Measurements from ENCODE around the gene TNIK. TPM values are rescaled to one million over a fixed set of nuclear protein-coding genes. Genes with fewer than 3 reads are reported as not detected.

The TNIK gene
- total RNA-seq, 2 experiments from 2014 or later = 36.6 to 39.3 TPM

DNA sequence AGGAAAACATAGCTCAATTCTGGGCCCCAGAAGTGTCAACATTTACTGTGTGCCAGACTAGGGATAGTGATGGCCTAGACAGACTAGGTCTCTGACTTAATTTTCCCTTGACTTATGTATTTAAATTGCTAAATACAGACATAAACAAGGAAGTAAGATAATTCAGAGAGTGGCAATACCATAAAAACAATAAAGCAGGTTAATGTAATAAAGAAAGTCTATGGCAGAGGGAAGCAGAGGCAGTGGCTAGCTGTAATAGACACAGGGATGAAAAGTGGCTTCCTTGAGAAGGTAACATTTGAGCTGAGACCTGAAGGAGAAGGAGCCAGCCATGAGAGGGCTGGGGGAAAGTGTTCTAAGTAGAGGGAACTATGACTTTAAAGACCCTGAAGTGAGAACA is 95.7 kb downstream of the TNIK start:
- Mint-ChIP-seq H3K4me1 (no peaks in the 10 kb centered on the region), H3K27me3 (no peaks in the 10 kb centered on the region), H3K4me3 (no peak overlapping the region), H3K27ac (no peak overlapping the region), H3K9me3 (ENCODE audit: low read depth) (peaks cover 2% of the 10 kb centered on the region), H3K36me3 (peaks cover 13% of the 10 kb centered on the region)
- CTCF ChIA-PET = interaction anchor here (1.2 kb wide), 2 partner anchors 14 to 1000 kb away, joined by 3 read pairs; no protein-coding TSS in a partner anchor
- DNase-seq (no peak), ATAC-seq (no peak)

GRCh38 chr3:171363202-171363601 is 97.0 kb downstream of the TNIK start:
- no peak for ATAC-seq
- H3K4me1 Mint-ChIP-seq = no peaks in the 10 kb centered on the region
- H3K36me3 Mint-ChIP-seq = peaks cover 10% of the 10 kb centered on the region
- H3K27ac Mint-ChIP-seq = no peak overlapping the region
- no peaks in the 10 kb centered on the region for H3K27me3 Mint-ChIP-seq
- H3K4me3 Mint-ChIP-seq = no peak overlapping the region
- H3K9me3 Mint-ChIP-seq (ENCODE audit: low read depth) = peaks cover 2% of the 10 kb centered on the region
- DNase-seq = no peak
- CTCF ChIA-PET = no interaction called here

DNA sequence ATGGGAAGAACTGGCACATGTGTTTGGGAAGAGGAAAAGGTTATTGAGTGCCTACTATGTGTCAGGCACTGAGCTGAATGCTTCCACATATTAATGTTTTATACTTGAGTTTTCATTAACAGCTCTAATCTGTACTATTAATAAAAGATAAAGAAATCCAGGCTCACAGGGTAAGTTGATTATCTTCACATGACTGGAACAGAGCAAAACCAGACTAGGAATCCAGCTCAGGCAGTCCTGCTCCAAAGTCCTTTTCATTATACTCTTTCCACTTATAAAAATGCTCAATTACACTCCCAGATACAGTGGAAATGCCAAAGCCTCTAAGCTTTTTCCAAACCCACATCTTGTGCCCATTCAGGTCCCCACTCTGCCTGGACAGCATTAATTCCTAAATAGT is 97.6 kb downstream of the TNIK start:
- CTCF ChIA-PET = interaction anchor here (1.1 kb wide), 1 partner anchor 12 kb away, joined by 3 read pairs; no protein-coding TSS in a partner anchor
- ATAC-seq = no peak
- DNase-seq = no peak
- no peak overlapping the region for H3K27ac Mint-ChIP-seq
- no peaks in the 10 kb centered on the region for H3K4me1 Mint-ChIP-seq
- no peaks in the 10 kb centered on the region for H3K27me3 Mint-ChIP-seq
- H3K9me3 Mint-ChIP-seq (ENCODE audit: low read depth) = peaks cover 2% of the 10 kb centered on the region
- H3K4me3 Mint-ChIP-seq = no peak overlapping the region
- H3K36me3 Mint-ChIP-seq = peaks cover 6% of the 10 kb centered on the region

DNA sequence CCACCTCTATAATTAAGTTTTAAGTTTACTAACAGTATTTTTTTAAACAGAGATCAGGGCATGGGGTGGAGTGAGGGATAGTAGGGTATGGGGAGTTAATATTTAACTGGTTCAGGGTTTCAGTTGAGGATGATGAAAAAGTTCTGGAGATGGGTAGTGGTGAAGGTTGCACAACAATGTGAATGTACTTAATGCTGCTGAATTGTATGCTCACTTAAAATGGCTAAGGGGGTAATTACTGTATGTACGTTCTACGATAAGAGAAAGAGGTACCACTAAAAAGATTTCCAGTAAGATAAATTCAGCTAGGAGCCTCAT is 101.4 kb downstream of the TNIK start:
- H3K4me1 Mint-ChIP-seq = peaks cover 4% of the 10 kb centered on the region
- no peak overlapping the region for H3K4me3 Mint-ChIP-seq
- no peaks in the 10 kb centered on the region for H3K9me3 Mint-ChIP-seq (ENCODE audit: low read depth)
- no peaks in the 10 kb centered on the region for H3K27me3 Mint-ChIP-seq
- no peak for ATAC-seq
- H3K36me3 Mint-ChIP-seq = peaks cover 1% of the 10 kb centered on the region
- CTCF ChIA-PET = no interaction called here
- H3K27ac Mint-ChIP-seq = no peak overlapping the region
- DNase-seq = no peak

- Mint-ChIP-seq H3K4me3 (no peak overlapping the region), H3K4me1 (peaks cover 4% of the 10 kb centered on the region), H3K27me3 (no peaks in the 10 kb centered on the region), H3K27ac (no peak overlapping the region), H3K9me3 (ENCODE audit: low read depth) (no peaks in the 10 kb centered on the region), H3K36me3 (peaks cover 1% of the 10 kb centered on the region)
- no peak for DNase-seq
- CTCF ChIA-PET = no interaction called here
- ATAC-seq = no peak
Observed at GRCh38 chr3:171358181-171358880, 101.9 kb downstream of the TNIK start.

- Mint-ChIP-seq H3K4me3 (no peak overlapping the region), H3K27me3 (no peaks in the 10 kb centered on the region), H3K9me3 (ENCODE audit: low read depth) (no peaks in the 10 kb centered on the region), H3K27ac (no peak overlapping the region), H3K36me3 (peaks cover 1% of the 10 kb centered on the region), H3K4me1 (peaks cover 4% of the 10 kb centered on the region)
- CTCF ChIA-PET = no interaction called here
- ATAC-seq (no peak), DNase-seq (no peak)
Observed at GRCh38 chr3:171357721-171358120, 102.5 kb downstream of the TNIK start.

- no peak overlapping the region for H3K4me3 Mint-ChIP-seq
- no peak overlapping the region for H3K27ac Mint-ChIP-seq
- peaks cover 1% of the 10 kb centered on the region for H3K36me3 Mint-ChIP-seq
- H3K9me3 Mint-ChIP-seq (ENCODE audit: low read depth) = no peaks in the 10 kb centered on the region
- CTCF ChIA-PET = no interaction called here
- no peaks in the 10 kb centered on the region for H3K27me3 Mint-ChIP-seq
- DNase-seq (no peak), ATAC-seq (no peak)
- peaks cover 4% of the 10 kb centered on the region for H3K4me1 Mint-ChIP-seq
Observed at GRCh38 chr3:171356251-171356650, 104.0 kb downstream of the TNIK start.

GRCh38 chr3:171354706-171355582 is 105.3 kb downstream of the TNIK start:
- H3K27ac Mint-ChIP-seq = no peak overlapping the region
- CTCF ChIA-PET = no interaction called here
- ATAC-seq (no peak), DNase-seq (no peak)
- H3K4me1 Mint-ChIP-seq = peaks cover 4% of the 10 kb centered on the region
- H3K36me3 Mint-ChIP-seq = peaks cover 1% of the 10 kb centered on the region
- no peak overlapping the region for H3K4me3 Mint-ChIP-seq
- no peaks in the 10 kb centered on the region for H3K27me3 Mint-ChIP-seq
- no peaks in the 10 kb centered on the region for H3K9me3 Mint-ChIP-seq (ENCODE audit: low read depth)

GRCh38 chr3:171354049-171354705 is 106.0 kb downstream of the TNIK start:
- CTCF ChIA-PET = no interaction called here
- no peak for DNase-seq
- ATAC-seq = no peak
- Mint-ChIP-seq H3K4me1 (peaks cover 4% of the 10 kb centered on the region), H3K36me3 (peaks cover 3% of the 10 kb centered on the region), H3K27me3 (no peaks in the 10 kb centered on the region), H3K4me3 (no peak overlapping the region), H3K27ac (no peak overlapping the region), H3K9me3 (ENCODE audit: low read depth) (no peaks in the 10 kb centered on the region)

GRCh38 chr3:171353423-171353822 is 106.8 kb downstream of the TNIK start:
- Mint-ChIP-seq H3K4me3 (no peak overlapping the region), H3K27me3 (no peaks in the 10 kb centered on the region), H3K27ac (no peak overlapping the region), H3K9me3 (ENCODE audit: low read depth) (no peaks in the 10 kb centered on the region), H3K4me1 (peaks cover 4% of the 10 kb centered on the region), H3K36me3 (peaks cover 2% of the 10 kb centered on the region)
- ATAC-seq (no peak), DNase-seq (no peak)
- CTCF ChIA-PET = no interaction called here

- H3K9me3 Mint-ChIP-seq (ENCODE audit: low read depth) = no peaks in the 10 kb centered on the region
Observed at GRCh38 chr3:171352387-171352935, 107.7 kb downstream of the TNIK start.

GRCh38 chr3:171351676-171352075 is 108.5 kb downstream of the TNIK start:
- ATAC-seq (no peak), DNase-seq (no peak)
- Mint-ChIP-seq H3K36me3 (peaks cover 6% of the 10 kb centered on the region), H3K27ac (no peak overlapping the region), H3K9me3 (ENCODE audit: low read depth) (no peaks in the 10 kb centered on the region), H3K27me3 (no peaks in the 10 kb centered on the region), H3K4me3 (no peak overlapping the region), H3K4me1 (peaks cover 16% of the 10 kb centered on the region)
- CTCF ChIA-PET = no interaction called here

More at GRCh38 chr3:171352387-171352935, 107.7 kb downstream of the TNIK start:
- CTCF ChIA-PET = no interaction called here
- H3K4me3 Mint-ChIP-seq = no peak overlapping the region
- no peak overlapping the region for H3K27ac Mint-ChIP-seq
- ATAC-seq (no peak), DNase-seq (no peak)
- peaks cover 10% of the 10 kb centered on the region for H3K4me1 Mint-ChIP-seq
- H3K36me3 Mint-ChIP-seq = peaks cover 2% of the 10 kb centered on the region
- no peaks in the 10 kb centered on the region for H3K27me3 Mint-ChIP-seq

DNA sequence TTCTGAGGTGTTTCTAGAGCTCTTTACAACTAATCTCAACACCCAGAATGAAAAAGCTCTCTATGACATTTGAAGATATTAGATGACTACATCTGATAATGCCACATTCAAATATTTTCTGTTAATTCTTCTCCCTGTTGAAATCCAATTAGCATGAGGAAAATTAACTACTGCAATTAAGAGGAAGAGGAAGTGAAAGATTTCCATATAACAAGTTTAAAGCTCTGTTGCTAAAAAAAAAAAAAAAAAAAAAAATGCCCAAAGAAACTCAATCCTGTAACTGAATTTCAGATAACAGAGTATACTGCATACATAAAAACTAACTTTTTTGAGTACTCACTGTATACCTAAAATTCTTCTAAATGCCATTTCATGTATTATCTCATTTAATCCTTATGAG is 109.8 kb downstream of the TNIK start:
- peaks cover 12% of the 10 kb centered on the region for H3K36me3 Mint-ChIP-seq
- no peak for DNase-seq
- no peak for ATAC-seq
- no peaks in the 10 kb centered on the region for H3K9me3 Mint-ChIP-seq (ENCODE audit: low read depth)
- CTCF ChIA-PET = interaction anchor here (0.9 to 1.0 kb wide), 2 partner anchors 12 to 14 kb away, joined by 3 read pairs; no protein-coding TSS in a partner anchor
- no peak overlapping the region for H3K4me3 Mint-ChIP-seq
- H3K27ac Mint-ChIP-seq = no peak overlapping the region
- H3K4me1 Mint-ChIP-seq = peaks cover 13% of the 10 kb centered on the region
- H3K27me3 Mint-ChIP-seq = no peaks in the 10 kb centered on the region
